ENCODE data around the gene ACSM2A. TPM values are rescaled to one million over a fixed set of nuclear protein-coding genes. Genes with fewer than 3 reads are reported as not detected.
"Not testable (repeated sequence)": the region's sequence is repeated elsewhere in the genome, so short reads cannot be mapped to it uniquely, and the experiment has no call there.

ACSM2A gene
- total RNA-seq, 1 donor from 2014 or later: not detected

- H3K27ac Mint-ChIP-seq; H3K36me3 Mint-ChIP-seq (ENCODE audit: low read depth); DNase-seq; ATAC-seq (ENCODE audit: low read depth); POLR2A ChIA-PET; H3K4me1 Mint-ChIP-seq; intact Hi-C loops (cut with micrococcal nuclease); H3K27me3 Mint-ChIP-seq; H3K4me3 Mint-ChIP-seq; CTCF ChIA-PET: not testable (repeated sequence)
- peaks cover 13% of the 10 kb centered on the region for H3K9me3 Mint-ChIP-seq
Observed at GRCh38 chr16:20469930-20470329, 18.6 kb downstream of the ACSM2A start.

DNA sequence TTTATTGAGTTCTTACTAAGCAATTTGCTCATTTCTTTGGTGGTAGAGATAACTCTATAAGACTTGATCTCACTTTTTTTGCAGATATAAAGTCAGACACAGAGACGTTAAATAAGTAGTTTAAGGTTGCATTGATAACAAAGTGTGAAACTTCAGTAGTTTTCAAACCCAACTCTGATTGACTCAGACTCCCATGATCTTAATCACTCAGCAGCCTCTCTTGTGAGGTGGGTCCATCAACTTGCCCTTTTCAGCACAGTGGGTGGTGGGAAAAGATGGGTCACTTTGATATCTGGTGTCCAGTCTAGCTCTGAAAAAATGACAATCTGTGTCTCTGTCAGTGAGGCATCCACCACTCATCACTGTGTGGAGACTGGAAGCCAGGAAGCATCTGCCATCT lies 19.4 kb downstream of the ACSM2A start:
- H3K4me3 Mint-ChIP-seq; CTCF ChIA-PET; POLR2A ChIA-PET; H3K27ac Mint-ChIP-seq; intact Hi-C loops (cut with micrococcal nuclease); ATAC-seq (ENCODE audit: low read depth); H3K27me3 Mint-ChIP-seq; H3K4me1 Mint-ChIP-seq; DNase-seq; H3K36me3 Mint-ChIP-seq (ENCODE audit: low read depth): not testable (repeated sequence)
- H3K9me3 Mint-ChIP-seq: peaks cover 13% of the 10 kb centered on the region

GRCh38 chr16:20477188-20477744 lies 25.9 kb downstream of the ACSM2A start:
- H3K9me3 Mint-ChIP-seq; ATAC-seq (ENCODE audit: low read depth); DNase-seq; H3K36me3 Mint-ChIP-seq (ENCODE audit: low read depth); intact Hi-C loops (cut with micrococcal nuclease); POLR2A ChIA-PET; H3K4me3 Mint-ChIP-seq; H3K27me3 Mint-ChIP-seq; H3K27ac Mint-ChIP-seq; CTCF ChIA-PET; H3K4me1 Mint-ChIP-seq: not testable (repeated sequence)

DNA sequence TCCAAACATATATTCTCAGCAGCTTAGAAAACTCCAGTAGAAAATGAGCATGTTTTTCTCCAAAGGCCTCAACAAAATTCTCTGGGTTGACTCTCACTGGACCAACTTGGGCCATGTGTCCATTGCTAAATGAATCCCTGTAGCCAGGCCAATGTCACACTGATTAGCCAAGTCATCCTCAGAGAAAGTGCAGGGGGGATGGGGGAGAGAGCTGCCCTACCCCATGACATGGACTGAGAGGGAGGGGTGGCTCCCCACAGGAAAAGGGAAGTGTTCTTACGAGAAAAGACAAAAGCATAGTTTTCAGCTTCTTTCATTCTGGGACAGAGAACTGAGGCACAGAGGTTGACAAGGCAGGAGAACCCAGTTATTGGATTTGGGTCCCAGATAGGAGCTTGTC lies 32.7 kb downstream of the ACSM2A start:
- H3K27me3 Mint-ChIP-seq; intact Hi-C loops (cut with micrococcal nuclease); CTCF ChIA-PET; H3K4me3 Mint-ChIP-seq; POLR2A ChIA-PET; H3K4me1 Mint-ChIP-seq; H3K27ac Mint-ChIP-seq; ATAC-seq (ENCODE audit: low read depth); DNase-seq; H3K36me3 Mint-ChIP-seq (ENCODE audit: low read depth); H3K9me3 Mint-ChIP-seq: not testable (repeated sequence)

GRCh38 chr16:20484726-20485125 lies 33.4 kb downstream of the ACSM2A start:
- Mint-ChIP-seq H3K4me3 (no peak overlapping the region), H3K4me1 (no peaks in the 10 kb centered on the region), H3K9me3 (no peaks in the 10 kb centered on the region), H3K36me3 (ENCODE audit: low read depth) (no peaks in the 10 kb centered on the region), H3K27me3 (peaks cover 8% of the 10 kb centered on the region), H3K27ac (no peak overlapping the region)
- CTCF ChIA-PET: no interaction called here
- ATAC-seq (ENCODE audit: low read depth) (no peak), DNase-seq (no peak)
- POLR2A ChIA-PET: no interaction called here
- intact Hi-C loops (cut with micrococcal nuclease): no loop called here
- TF ChIP-seq CTCF (IDR thresholded peaks at IDR 0.05): no peak

GRCh38 chr16:20485408-20485807 lies 34.1 kb downstream of the ACSM2A start:
- H3K9me3 Mint-ChIP-seq: no peaks in the 10 kb centered on the region

DNA sequence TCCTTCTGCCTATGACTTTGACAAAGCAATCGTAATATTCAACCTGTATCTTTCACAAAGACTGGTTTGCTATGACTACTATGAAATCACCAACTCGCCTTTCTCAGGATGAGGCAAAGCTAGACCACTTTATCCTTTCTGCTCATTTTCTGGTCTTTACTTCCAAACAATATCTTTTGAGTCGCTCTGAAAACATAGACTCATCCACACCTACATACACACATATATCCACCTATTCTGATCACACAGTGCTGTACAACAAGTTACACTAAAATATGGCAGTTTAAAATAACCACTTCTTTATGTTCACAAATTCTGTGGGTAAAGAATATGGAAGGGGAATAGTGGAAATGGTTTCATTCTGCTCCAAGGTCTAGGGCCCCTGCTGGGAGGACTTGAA lies 39.7 kb downstream of the ACSM2A start:
- POLR2A ChIA-PET; intact Hi-C loops (cut with micrococcal nuclease); H3K36me3 Mint-ChIP-seq (ENCODE audit: low read depth); CTCF ChIA-PET; H3K4me1 Mint-ChIP-seq; H3K27ac Mint-ChIP-seq; DNase-seq; H3K27me3 Mint-ChIP-seq; H3K9me3 Mint-ChIP-seq; H3K4me3 Mint-ChIP-seq; ATAC-seq (ENCODE audit: low read depth): not testable (repeated sequence)

More at GRCh38 chr16:20485408-20485807, 34.1 kb downstream of the ACSM2A start:
- ChIA-PET POLR2A (no interaction called here), CTCF (no interaction called here)
- no peaks in the 10 kb centered on the region for H3K36me3 Mint-ChIP-seq (ENCODE audit: low read depth)
- ATAC-seq (ENCODE audit: low read depth) (no peak), DNase-seq (no peak)
- H3K27me3 Mint-ChIP-seq: peaks cover 4% of the 10 kb centered on the region
- H3K4me1 Mint-ChIP-seq: no peaks in the 10 kb centered on the region
- no peak for TF ChIP-seq CTCF (IDR thresholded peaks at IDR 0.05)
- no peak overlapping the region for H3K27ac Mint-ChIP-seq
- no peak overlapping the region for H3K4me3 Mint-ChIP-seq
- intact Hi-C loops (cut with micrococcal nuclease): no loop called here

DNA sequence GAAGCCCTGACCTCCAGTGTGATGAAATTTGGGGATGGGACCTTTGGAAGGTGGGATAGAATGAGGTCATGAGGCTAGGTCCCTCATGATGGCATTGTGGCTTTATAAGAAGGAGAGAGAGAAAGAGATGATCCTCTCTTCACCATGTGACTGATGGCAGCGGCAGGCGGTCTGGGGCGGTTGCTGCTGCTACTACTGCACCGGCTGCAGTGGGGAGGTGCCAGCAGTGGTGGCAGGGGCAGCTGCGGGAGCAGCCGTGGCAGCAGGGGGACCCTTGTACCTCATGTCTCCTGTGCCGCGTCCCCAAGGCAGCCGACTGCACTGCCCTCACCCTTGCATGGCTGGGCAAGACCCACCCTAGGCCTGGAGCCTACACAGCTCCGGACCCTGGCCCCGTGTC lies 40.1 kb downstream of the ACSM2A start:
- H3K9me3 Mint-ChIP-seq; H3K27ac Mint-ChIP-seq; H3K27me3 Mint-ChIP-seq; H3K36me3 Mint-ChIP-seq (ENCODE audit: low read depth); H3K4me1 Mint-ChIP-seq; H3K4me3 Mint-ChIP-seq; POLR2A ChIA-PET; intact Hi-C loops (cut with micrococcal nuclease); CTCF ChIA-PET; DNase-seq; ATAC-seq (ENCODE audit: low read depth): not testable (repeated sequence)

All from activated B cell treated with CpG ODN at 0.5 μM for 24 hours (primary cell).